ENCODE data around the gene ABLIM1.

ABLIM1 gene

GRCh38 chr10:114482480-114483304 is 175.4 kb downstream of the ABLIM1 start:
- Histone ChIP-seq H3K4me3 (ENCODE audit: insufficient read depth in 1 of 2, low read depth in 1 of 2, low read length in 2 of 2) (no peak overlapping the region), H3K18ac (ENCODE audit: low read depth in 1 of 2, low read length in 2 of 2) (no peak overlapping the region), H3K36me3 (ENCODE audit: control insufficient read depth in 1 of 2, insufficient read depth in 2 of 2, low read depth in 1 of 2, low read length in 2 of 2) (peaks cover 3 to 13% of the 10 kb centered on the region in 2 experiments), H2BK12ac (ENCODE audit: low read length in 2 of 2) (no peak overlapping the region), H3K27me3 (ENCODE audit: control insufficient read depth in 1 of 2, insufficient read depth in 1 of 2, low read length in 2 of 2) (peaks cover 0 to 7% of the 10 kb centered on the region in 2 experiments), H3K9ac (ENCODE audit: low read length) (peak overlapping the region; percentile 40), H3K9me3 (ENCODE audit: control insufficient read depth, low read length) (peaks cover 6% of the 10 kb centered on the region), H4K8ac (ENCODE audit: low read length) (no peak overlapping the region), H4K91ac (ENCODE audit: low read length) (no peak overlapping the region), H3K23ac (ENCODE audit: low read length in 2 of 2) (no peak overlapping the region), H3K4me1 (ENCODE audit: control insufficient read depth, insufficient read depth, low read depth, low read length) (no peaks in the 10 kb centered on the region), H2BK120ac (ENCODE audit: low read depth, low read length) (no peak overlapping the region), H2BK15ac (ENCODE audit: low read depth, poor library complexity, severe bottlenecking) (no peak overlapping the region), H2AFZ (ENCODE audit: low read depth, low read length) (no peak overlapping the region), H3K4me2 (ENCODE audit: low read length, poor library complexity, severe bottlenecking) (no peak overlapping the region), H3K27ac (ENCODE audit: low read length, poor library complexity, severe bottlenecking) (no peak overlapping the region), H2BK5ac (ENCODE audit: low read depth, low read length, poor library complexity, severe bottlenecking) (no peak overlapping the region), H3K14ac (ENCODE audit: low read length in 2 of 2) (no peak overlapping the region), H3K4ac (ENCODE audit: low read depth in 1 of 2, low read length in 2 of 2) (no peak overlapping the region), H3K79me1 (replicated peaks; ENCODE audit: low read length, poor library complexity, severe bottlenecking) (no peaks in the 10 kb centered on the region), H2AK5ac (ENCODE audit: low read length, severe bottlenecking) (no peak overlapping the region)
- 75% methylated on average over 5 of the region's 6 CpGs for WGBS
- no peak for DNase-seq

GRCh38 chr10:114481055-114481454 is 177.0 kb downstream of the ABLIM1 start:
- no peak for DNase-seq
- Histone ChIP-seq H2AFZ (ENCODE audit: low read depth, low read length) (no peak overlapping the region), H3K4me2 (ENCODE audit: low read length, poor library complexity, severe bottlenecking) (no peak overlapping the region), H3K9ac (ENCODE audit: low read length) (no peak overlapping the region), H4K8ac (ENCODE audit: low read length) (no peak overlapping the region), H2AK5ac (ENCODE audit: low read length, severe bottlenecking) (no peak overlapping the region), H4K91ac (ENCODE audit: low read length) (no peak overlapping the region), H3K36me3 (ENCODE audit: control insufficient read depth in 1 of 2, insufficient read depth in 2 of 2, low read depth in 1 of 2, low read length in 2 of 2) (peaks cover 3 to 13% of the 10 kb centered on the region in 2 experiments), H2BK15ac (ENCODE audit: low read depth, poor library complexity, severe bottlenecking) (no peak overlapping the region), H3K18ac (ENCODE audit: low read depth in 1 of 2, low read length in 2 of 2) (no peak overlapping the region), H3K14ac (ENCODE audit: low read length in 2 of 2) (no peak overlapping the region), H3K4me3 (ENCODE audit: insufficient read depth in 1 of 2, low read depth in 1 of 2, low read length in 2 of 2) (no peak overlapping the region), H3K27ac (ENCODE audit: low read length, poor library complexity, severe bottlenecking) (no peak overlapping the region), H3K4me1 (ENCODE audit: control insufficient read depth, insufficient read depth, low read depth, low read length) (no peaks in the 10 kb centered on the region), H2BK120ac (ENCODE audit: low read depth, low read length) (no peak overlapping the region), H3K79me1 (replicated peaks; ENCODE audit: low read length, poor library complexity, severe bottlenecking) (no peaks in the 10 kb centered on the region), H2BK12ac (ENCODE audit: low read length in 2 of 2) (no peak overlapping the region), H3K4ac (ENCODE audit: low read depth in 1 of 2, low read length in 2 of 2) (no peak overlapping the region), H2BK5ac (ENCODE audit: low read depth, low read length, poor library complexity, severe bottlenecking) (no peak overlapping the region), H3K9me3 (ENCODE audit: control insufficient read depth, low read length) (peaks cover 6% of the 10 kb centered on the region), H3K27me3 (ENCODE audit: control insufficient read depth in 1 of 2, insufficient read depth in 1 of 2, low read length in 2 of 2) (peaks cover 0 to 7% of the 10 kb centered on the region in 2 experiments), H3K23ac (ENCODE audit: low read length in 2 of 2) (no peak overlapping the region)
- WGBS: 97% methylated on average over 3 of the region's 3 CpGs

- Histone ChIP-seq H3K27me3 (ENCODE audit: control insufficient read depth in 1 of 2, insufficient read depth in 1 of 2, low read length in 2 of 2) (peaks cover 0 to 7% of the 10 kb centered on the region in 2 experiments), H4K91ac (ENCODE audit: low read length) (no peak overlapping the region), H2BK5ac (ENCODE audit: low read depth, low read length, poor library complexity, severe bottlenecking) (no peak overlapping the region), H3K4me1 (ENCODE audit: control insufficient read depth, insufficient read depth, low read depth, low read length) (no peaks in the 10 kb centered on the region), H3K36me3 (ENCODE audit: control insufficient read depth in 1 of 2, insufficient read depth in 2 of 2, low read depth in 1 of 2, low read length in 2 of 2) (peaks cover 1 to 9% of the 10 kb centered on the region in 2 experiments), H3K9me3 (ENCODE audit: control insufficient read depth, low read length) (peaks cover 2% of the 10 kb centered on the region), H4K8ac (ENCODE audit: low read length) (no peak overlapping the region), H3K27ac (ENCODE audit: low read length, poor library complexity, severe bottlenecking) (no peak overlapping the region), H2AFZ (ENCODE audit: low read depth, low read length) (no peak overlapping the region), H3K9ac (ENCODE audit: low read length) (no peak overlapping the region), H3K23ac (ENCODE audit: low read length in 2 of 2) (no peak overlapping the region), H2BK15ac (ENCODE audit: low read depth, poor library complexity, severe bottlenecking) (no peak overlapping the region), H2AK5ac (ENCODE audit: low read length, severe bottlenecking) (no peak overlapping the region), H3K18ac (ENCODE audit: low read depth in 1 of 2, low read length in 2 of 2) (no peak overlapping the region), H3K4ac (ENCODE audit: low read depth in 1 of 2, low read length in 2 of 2) (no peak overlapping the region), H3K4me2 (ENCODE audit: low read length, poor library complexity, severe bottlenecking) (no peak overlapping the region), H3K79me1 (replicated peaks; ENCODE audit: low read length, poor library complexity, severe bottlenecking) (no peaks in the 10 kb centered on the region), H2BK120ac (ENCODE audit: low read depth, low read length) (no peak overlapping the region), H2BK12ac (ENCODE audit: low read length in 2 of 2) (no peak overlapping the region), H3K14ac (ENCODE audit: low read length in 2 of 2) (no peak overlapping the region), H3K4me3 (ENCODE audit: insufficient read depth in 1 of 2, low read depth in 1 of 2, low read length in 2 of 2) (no peak overlapping the region)
- DNase-seq: no peak
- WGBS: 100% methylated on average over 1 of the region's 1 CpG
Measured at GRCh38 chr10:114479836-114480235, 178.2 kb downstream of the ABLIM1 start.

- Histone ChIP-seq H2BK15ac (ENCODE audit: low read depth, poor library complexity, severe bottlenecking) (no peak overlapping the region), H3K9ac (ENCODE audit: low read length) (no peak overlapping the region), H2AFZ (ENCODE audit: low read depth, low read length) (no peak overlapping the region), H3K27me3 (ENCODE audit: control insufficient read depth in 1 of 2, insufficient read depth in 1 of 2, low read length in 2 of 2) (peaks cover 0 to 7% of the 10 kb centered on the region in 2 experiments), H3K36me3 (ENCODE audit: control insufficient read depth in 1 of 2, insufficient read depth in 2 of 2, low read depth in 1 of 2, low read length in 2 of 2) (peaks cover 0 to 4% of the 10 kb centered on the region in 2 experiments), H3K4me2 (ENCODE audit: low read length, poor library complexity, severe bottlenecking) (no peak overlapping the region), H3K79me1 (replicated peaks; ENCODE audit: low read length, poor library complexity, severe bottlenecking) (no peaks in the 10 kb centered on the region), H3K9me3 (ENCODE audit: control insufficient read depth, low read length) (no peaks in the 10 kb centered on the region), H2AK5ac (ENCODE audit: low read length, severe bottlenecking) (no peak overlapping the region), H3K4me1 (ENCODE audit: control insufficient read depth, insufficient read depth, low read depth, low read length) (no peaks in the 10 kb centered on the region), H2BK120ac (ENCODE audit: low read depth, low read length) (no peak overlapping the region), H3K23ac (ENCODE audit: low read length in 2 of 2) (peak overlapping the region in 1 of 2 experiments; percentile 67), H3K14ac (ENCODE audit: low read length in 2 of 2) (peak overlapping the region in 1 of 2 experiments; percentile 42), H4K91ac (ENCODE audit: low read length) (no peak overlapping the region), H3K4ac (ENCODE audit: low read depth in 1 of 2, low read length in 2 of 2) (no peak overlapping the region), H4K8ac (ENCODE audit: low read length) (no peak overlapping the region), H3K4me3 (ENCODE audit: insufficient read depth in 1 of 2, low read depth in 1 of 2, low read length in 2 of 2) (no peak overlapping the region), H3K18ac (ENCODE audit: low read depth in 1 of 2, low read length in 2 of 2) (no peak overlapping the region), H3K27ac (ENCODE audit: low read length, poor library complexity, severe bottlenecking) (no peak overlapping the region), H2BK12ac (ENCODE audit: low read length in 2 of 2) (peak overlapping the region in 1 of 2 experiments; percentile 38), H2BK5ac (ENCODE audit: low read depth, low read length, poor library complexity, severe bottlenecking) (no peak overlapping the region)
- 46% methylated on average over 6 of the region's 6 CpGs for WGBS
- peak; percentile 26 for DNase-seq
Measured at GRCh38 chr10:114479307-114479706, 178.8 kb downstream of the ABLIM1 start.

Data from mesenchymal stem cell (in vitro differentiated cells and primary cell).